ENCODE data around the gene KLHL11. TPM values are rescaled to one million over a fixed set of nuclear protein-coding genes. Genes with fewer than 3 reads are reported as not detected.

KLHL11 gene
- total and polyA plus RNA-seq, 2 of the 8 experiments (the other 6 are each of a cell fraction or from before 2014, with no cell fraction given), result 4.2 to 13.7 TPM

- TF ChIP-seq SIN3A (conservative IDR thresholded peaks at IDR 0.05 in 1 of 2, IDR thresholded peaks at IDR 0.05 in 1 of 2; ENCODE audit: low read depth in 1 of 2, low read length in 2 of 2) (peak in 1 of 2 experiments; percentile 63; a peak in 1 of 4 replicates), TCF12 (IDR thresholded peaks at IDR 0.05; ENCODE audit: low read depth, low read length) (no peak), CBX5 (IDR thresholded peaks at IDR 0.05; ENCODE audit: low read depth, low read length) (no peak), NRF1 (IDR thresholded peaks at IDR 0.05; ENCODE audit: low read depth, low read length) (peak; percentile 59), RAD21 (IDR thresholded peaks at IDR 0.05 in 1 of 2, conservative IDR thresholded peaks at IDR 0.05 in 1 of 2; ENCODE audit: low read depth in 2 of 2, low read length in 2 of 2) (peak in 1 of 2 experiments; percentile 0; a peak in 2 of 4 replicates), SUZ12 (IDR thresholded peaks at IDR 0.05; ENCODE audit: low read length) (no peak), RNF2 (IDR thresholded peaks at IDR 0.05; ENCODE audit: borderline replicate concordance, low read depth, low read length, missing control alignments, poor library complexity, severe bottlenecking) (no peak), ASH2L (IDR thresholded peaks at IDR 0.05; ENCODE audit: low read length) (peak; percentile 84), NANOG (IDR thresholded peaks at IDR 0.05; ENCODE audit: insufficient read depth, low read depth, low read length, poor library complexity, severe bottlenecking) (peak; percentile 14), EP300 (IDR thresholded peaks at IDR 0.05; ENCODE audit: borderline replicate concordance in 1 of 2, low read depth in 2 of 2, low read length in 2 of 2) (peak in 1 of 2 experiments; percentile 56; a peak in 1 of 3 replicates), CREB1 (IDR thresholded peaks at IDR 0.05) (peak; percentile 79), KDM5A (IDR thresholded peaks at IDR 0.05; ENCODE audit: low read length) (peak; percentile 43; the same call in 1 of the 2 replicates), YY1 (IDR thresholded peaks at IDR 0.05; ENCODE audit: low read depth, low read length) (peak; percentile 97), RBBP5 (IDR thresholded peaks at IDR 0.05; ENCODE audit: borderline replicate concordance, low read depth, low read length) (peak; percentile 79), TEAD4 (IDR thresholded peaks at IDR 0.05; ENCODE audit: low read depth, low read length) (peak; percentile 15; the same call in 1 of the 2 replicates), PHF8 (conservative IDR thresholded peaks at IDR 0.05; ENCODE audit: low read depth, low read length) (peak; percentile 83), ATF2 (IDR thresholded peaks at IDR 0.05; ENCODE audit: low read length) (no peak), MAX (IDR thresholded peaks at IDR 0.05) (peak; percentile 87), POLR2AphosphoS5 (IDR thresholded peaks at IDR 0.05; ENCODE audit: low read depth, low read length) (peak; percentile 72; the same call in 1 of the 2 replicates)
Measured at GRCh38 chr17:41864836-41865595, at the start of gene KLHL11 (continued).

All from H1 (cell line).